Measurements from ENCODE around the gene RPS18.

Gene RPS18

DNA sequence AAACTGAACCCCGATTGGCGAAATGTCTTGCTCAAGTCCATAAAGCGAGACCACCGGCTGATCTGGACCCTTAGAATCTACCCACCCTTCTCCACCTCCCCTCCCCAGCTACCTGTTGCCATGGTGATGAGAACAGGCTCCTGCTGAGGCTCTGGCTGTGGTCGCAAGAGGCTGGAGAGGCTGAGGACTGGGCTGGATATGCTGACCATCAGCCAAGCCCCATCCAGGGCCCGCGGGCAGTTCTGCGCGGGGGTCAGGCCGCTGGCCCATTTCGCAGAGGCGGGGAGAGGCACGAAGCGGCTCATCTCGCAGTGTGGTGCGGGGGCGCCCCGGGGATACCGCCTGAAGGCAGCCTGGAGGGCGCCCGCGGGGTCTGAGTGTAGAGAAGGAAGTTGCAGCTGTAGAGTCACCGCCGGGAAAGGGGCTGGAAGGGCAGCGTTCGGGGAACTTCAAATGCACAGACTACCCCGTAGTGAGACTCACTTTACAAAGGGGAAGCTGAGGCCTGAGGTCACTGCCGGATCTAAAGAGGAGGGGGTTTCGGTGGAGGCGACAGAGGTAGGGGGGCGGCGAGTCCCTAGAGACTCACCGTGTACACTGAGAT is 41.3 kb downstream of the RPS18 start:
- peak; percentile 69 for DNase-seq

DNA sequence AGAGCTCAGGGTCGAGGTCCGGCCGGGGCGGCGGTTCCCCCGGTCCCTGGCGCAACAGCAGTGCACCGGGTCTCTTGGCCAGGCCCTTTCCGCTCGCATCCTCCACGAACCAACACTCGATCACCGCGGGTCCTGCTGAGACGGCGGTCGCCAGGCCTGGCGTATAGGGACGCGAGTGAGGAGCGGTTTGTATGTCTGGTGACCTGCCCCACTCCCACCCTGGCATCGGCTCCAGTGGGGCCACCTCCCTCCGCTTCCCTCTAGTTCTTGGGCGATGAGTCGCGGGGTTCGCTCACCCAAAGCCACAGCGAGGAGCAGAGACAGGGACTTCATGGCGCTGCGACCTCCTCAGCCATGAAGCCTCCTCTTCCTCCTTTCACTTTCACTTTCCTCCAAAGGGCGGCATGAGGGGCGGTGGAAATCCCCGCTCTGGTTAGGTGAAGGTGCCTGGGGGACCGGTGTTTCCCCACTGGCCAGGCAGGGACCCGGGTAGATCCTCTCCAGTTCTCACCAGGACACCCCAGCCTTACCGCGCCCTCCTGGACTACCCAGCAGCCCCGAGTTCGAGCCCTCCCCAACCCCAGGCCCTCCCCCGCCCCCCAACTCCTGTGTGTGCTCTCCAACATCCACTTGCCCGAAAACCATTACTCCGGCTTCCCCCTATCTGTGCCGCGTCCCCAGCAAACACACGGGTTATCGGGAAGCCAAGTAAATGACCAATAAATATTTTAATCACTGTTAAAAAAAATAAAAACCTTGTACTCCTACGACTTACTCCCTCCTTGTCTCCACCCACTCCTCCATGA is 42.0 kb downstream of the RPS18 start, which contains the start of gene TAPBP:
Gene TAPBP (minus strand): TSS at position 370 of the 806 bp plus-strand sequence. CDS start 37 bp downstream, at position 333.
- DNase-seq, result peak; percentile 88

DNA sequence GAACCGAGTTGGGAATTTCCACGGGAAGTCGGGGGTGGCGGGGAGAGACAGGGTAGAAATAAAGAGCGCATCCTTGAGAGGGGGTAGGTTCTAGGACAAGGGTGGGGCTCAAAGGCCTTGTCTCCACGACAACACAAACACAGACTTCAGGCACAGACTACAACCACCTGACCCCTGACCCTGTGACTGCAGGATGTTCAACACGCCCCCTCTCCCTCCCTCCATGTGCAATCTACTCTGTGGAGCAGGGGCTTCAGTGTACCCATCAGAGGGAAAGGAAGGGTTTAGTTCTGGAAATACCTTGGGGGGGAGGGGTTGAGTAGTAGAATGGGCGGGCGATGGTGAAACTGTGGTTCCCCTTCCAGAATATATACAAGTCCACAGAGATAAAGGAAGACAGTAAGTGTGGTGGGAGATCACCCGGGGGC is 42.7 kb downstream of the RPS18 start:
- peak; percentile 60 for DNase-seq

DNA sequence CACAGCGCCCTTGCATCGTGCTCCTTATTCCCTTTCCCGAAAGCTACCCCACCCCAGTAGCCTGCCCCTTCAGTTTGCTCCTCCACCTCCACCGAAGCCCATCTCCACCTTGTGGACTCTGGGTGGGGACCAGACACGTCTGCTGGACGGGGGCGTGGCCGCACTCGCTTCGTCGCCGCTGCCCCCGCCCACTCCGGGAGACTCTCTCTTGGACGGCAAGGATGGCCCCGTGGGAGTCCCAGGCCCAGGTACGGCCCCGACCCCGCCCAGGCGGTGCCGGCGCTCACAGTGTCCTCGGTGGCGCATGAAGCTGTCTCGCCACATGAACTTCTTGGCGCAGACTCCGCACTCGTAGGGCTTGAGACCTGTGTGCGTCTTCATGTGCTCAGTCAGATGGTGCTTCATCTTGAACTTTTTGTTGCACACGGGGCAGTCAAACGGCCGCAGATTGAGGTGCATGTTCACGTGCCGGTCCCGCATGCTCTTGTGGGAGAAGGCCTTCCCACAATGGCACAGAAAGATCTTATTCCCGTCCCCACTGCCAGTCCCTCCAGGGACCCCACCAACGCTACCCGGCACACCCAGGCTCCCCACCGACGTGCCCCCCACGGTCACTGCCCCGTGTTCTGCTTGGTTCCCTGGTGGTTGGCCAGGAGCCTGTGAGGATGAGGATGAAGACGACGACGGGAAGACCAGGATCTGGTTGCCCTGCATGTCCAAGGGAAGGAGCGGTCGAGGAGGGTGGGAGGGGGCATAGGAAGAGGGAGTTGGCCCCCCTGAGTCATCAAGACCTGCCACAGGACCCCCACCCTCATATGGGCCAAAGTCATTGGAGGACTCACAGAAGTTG is 43.3 kb downstream of the RPS18 start:
- DNase-seq, result peak; percentile 50

DNA sequence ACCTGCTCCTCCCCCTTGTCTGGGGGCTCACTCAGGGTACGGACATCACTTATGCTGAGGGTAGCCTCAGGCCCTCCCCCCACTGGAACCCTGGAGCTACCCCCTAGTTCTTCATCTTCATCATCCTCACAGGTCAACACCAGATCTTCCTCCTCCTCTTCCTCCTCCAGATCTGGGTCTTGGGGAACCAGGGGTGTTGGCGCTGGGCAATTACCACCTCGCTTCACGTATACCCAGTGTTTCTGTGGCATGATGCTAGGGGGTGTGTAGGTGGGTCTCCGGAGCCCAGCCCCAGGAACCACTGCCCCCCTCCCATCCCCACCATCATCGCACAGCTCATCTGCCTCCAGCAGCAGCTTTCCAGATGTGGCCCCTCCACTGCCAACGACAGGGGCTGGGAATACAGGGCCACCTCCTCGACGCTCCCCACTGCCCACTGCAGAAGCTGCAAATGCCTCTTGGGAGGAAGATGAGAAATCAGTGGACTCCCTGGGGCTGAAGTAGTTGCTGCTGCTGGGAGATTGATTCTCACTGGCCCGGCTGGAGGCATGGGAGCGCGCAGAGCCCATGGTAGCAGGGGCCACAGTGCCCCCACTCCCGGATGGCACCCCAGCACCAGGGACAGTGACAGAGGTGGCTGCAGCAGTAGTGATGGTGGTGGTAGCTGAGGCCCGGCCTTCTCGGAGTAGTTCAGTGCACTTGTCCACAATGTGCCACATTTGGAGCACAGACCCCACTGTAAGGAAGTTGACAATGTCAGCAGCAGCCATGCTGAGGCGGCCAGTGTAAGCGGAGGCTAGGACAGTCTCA is 44.1 kb downstream of the RPS18 start:
- no peak for DNase-seq

DNA sequence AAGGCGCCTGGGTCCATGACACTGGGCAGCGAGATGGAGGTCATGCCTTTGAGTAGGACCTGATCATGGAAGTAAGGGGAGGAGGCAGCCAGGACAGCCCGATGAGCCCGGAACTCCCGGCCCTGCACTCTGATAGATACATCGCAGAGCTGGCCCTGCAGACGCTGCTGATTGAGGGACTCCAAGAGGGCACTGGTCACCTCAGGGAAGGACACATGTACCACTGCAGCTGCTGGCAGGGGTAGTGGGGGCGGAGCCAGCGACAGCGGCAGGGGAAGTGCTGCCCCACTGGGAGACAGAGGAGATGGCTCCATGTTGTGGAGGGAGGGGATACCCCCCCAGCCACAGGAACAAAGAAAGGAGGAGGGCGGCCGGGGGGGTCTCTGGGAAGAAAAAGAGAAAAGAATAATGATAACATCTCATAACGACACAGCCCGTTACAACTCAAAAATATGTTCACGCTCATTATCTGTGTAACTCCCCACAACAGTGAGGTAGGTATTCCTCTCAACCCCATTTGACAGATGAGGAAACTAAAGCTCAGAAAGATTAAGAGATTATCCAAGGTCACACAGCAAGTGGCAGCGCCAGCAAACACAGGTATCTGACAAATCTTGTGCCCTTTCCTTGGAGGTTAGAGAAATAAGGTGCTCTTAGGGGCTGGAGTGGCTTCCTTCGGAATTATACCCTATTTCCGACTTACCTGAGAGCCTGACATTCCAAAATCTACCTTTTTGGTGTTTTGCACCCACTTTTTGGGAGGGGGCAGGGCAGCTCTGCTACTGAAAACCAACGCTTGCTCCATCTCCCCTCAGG is 44.9 kb downstream of the RPS18 start:
- no peak for DNase-seq

DNA sequence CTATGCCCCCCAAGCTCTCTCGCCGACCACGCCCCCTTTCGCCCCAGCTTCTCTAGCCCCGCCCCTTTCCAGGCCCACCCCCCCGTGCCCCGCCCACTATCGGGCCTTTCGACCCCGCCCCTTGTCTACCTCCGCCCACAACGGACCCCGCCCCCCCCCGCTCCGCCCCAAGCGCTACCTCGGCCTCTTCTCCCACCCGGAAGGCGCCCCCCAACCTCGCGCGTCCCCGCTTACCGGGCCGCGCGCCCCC is 45.5 kb downstream of the RPS18 start:
- no peak for DNase-seq

DNA sequence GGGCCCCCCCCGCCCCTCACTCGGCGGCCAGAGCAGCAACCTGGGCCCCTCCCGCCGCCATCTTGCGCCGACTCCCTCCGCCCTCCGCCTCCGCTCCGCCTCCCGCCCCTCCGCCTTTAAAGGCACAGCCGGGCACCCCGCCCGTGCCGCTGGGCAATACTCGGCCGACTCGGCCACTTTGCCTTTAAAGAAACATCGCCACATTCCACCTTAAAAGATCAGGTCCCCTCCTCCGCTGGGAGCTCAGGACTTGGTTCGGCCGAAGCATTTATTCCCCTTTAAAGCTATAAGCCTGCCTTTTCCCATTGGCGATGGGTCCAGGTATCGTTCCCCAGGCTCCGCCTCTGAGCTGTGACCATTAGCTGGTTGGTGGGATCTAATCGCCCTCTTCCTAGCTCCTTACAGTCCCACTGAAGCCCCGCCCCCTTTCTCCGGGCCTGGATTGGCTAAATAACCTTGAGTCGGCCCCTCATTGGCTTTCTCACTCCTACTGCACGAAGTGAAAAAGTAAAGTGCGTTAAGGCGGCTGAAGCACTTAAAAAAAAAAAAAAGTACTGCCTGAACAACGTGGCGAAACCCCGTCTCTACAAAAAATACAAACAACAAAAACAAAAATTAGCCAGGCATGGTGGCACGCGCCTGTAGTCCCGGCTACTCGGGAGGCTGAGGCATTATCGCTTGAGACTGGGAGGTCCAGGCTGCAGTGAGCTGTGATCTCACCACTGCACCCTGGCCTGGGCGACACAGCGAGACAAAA is 46.0 kb downstream of the RPS18 start, which contains the start of gene ZBTB22:
Gene ZBTB22 (minus strand): TSS at position 76 of the 757 bp plus-strand sequence. CDS start 828 bp downstream, outside the sequence.
- peak; percentile 97 for DNase-seq

DNA sequence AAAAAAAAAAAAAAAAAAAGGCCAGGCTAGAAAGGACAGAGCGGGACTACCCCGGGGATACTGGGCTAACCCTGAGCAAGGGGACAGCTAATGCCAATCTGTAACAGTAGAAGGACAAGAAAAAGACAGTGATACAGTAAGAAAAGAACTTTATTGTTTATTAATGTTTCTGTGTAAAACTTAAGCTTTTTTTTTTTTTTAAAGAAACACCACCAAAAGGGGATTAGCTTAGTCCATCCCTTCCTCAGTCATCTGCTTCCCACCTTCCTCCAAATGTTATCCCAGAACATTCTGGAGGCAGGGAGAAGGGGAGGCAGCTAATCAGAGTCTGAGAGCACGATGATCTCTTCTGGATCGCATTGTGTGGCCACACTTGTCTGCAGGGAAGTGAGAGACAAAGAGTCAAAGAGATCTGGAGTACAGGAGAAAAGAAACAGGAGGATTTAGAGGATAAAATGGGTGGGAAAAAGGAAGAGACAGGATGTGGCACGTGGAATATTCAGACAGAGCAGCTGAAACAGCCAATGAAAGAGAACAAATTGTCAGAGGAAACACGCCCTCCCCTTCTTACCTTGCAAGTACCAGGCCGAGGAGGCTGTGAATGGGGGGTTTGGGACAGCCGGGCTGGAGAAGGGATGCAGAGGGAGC is 46.7 kb downstream of the RPS18 start:
- no peak for DNase-seq

DNA sequence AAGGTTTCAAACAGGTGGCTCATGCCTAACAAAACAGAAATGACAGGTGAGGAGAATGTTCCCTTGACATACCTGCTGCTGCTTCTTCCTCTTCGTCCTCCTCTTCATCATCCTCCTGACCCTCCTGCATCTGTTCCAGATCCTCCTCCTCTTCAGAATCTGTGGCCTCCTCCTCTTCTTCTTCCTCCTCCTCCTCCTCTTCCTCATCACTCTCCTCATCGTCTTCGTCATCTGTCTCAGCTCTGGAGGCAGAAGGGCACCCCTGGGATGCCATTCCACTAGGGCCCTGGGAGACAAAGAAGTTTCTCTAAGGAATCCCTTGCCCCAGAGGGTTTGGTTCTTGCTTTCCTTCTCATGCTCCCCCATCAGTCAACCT is 48.1 kb downstream of the RPS18 start:
- DNase-seq, result no peak

DNA sequence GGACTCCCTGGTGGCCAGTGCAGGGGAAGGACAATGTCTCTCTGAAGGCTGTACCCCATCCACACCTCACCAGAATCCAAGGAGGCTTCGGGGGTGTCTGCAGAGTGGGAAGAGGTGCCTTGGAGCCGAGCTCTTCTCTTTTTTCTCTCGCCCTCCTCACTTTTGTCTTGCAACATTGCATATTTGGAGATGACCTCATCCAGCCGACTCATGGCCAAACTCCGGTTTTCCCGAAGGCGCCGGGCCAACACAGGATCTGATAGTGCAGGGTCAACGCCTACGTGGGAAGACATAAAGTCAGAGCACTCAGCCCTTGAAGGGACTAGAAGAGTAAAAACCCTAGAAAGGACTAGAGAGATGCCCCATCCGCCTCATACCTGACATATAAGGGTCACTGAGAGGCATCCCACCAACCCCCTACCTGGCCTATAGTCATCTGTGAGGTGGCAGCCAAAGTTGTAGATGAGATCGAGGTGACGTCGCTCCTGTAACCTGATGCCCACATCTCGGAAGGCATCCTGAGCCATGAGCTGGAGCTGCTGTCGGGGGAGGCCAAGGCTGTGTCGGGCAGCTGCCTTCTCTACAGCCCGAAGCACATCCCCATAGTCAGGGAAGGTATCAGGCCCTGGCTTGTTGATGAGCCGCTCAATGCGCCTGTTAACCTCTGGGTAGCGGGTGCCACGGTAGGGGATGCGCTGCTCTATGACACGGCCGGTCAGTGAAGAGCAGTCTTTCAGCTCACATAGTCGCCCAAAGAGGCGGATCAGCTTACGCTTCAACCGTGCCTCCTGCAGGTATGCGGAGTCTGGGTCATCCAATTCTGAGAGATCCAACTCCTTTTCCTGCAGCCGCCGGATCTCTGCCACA is 48.7 kb downstream of the RPS18 start:
- no peak for DNase-seq

DNA sequence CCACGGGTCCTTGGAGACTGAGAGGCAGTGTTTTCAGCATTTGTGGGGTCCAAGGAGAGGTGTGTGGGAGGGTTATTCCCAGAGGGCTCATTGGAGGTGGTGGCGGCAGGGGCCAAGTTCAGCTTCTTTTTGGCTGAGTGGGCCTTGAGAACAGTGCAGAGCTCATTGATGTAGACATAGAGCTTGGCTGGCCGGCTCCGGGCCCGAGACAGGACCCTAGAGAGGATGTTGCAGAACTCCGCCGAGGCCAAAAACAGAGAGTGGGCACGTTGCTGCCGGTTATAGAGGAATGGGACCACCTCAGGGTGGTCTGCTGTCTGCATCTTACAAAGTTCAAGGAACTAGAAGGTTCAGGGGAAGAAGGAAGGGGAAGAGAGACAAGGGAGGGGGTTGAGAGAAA is 49.4 kb downstream of the RPS18 start:
- no peak for DNase-seq

DNA sequence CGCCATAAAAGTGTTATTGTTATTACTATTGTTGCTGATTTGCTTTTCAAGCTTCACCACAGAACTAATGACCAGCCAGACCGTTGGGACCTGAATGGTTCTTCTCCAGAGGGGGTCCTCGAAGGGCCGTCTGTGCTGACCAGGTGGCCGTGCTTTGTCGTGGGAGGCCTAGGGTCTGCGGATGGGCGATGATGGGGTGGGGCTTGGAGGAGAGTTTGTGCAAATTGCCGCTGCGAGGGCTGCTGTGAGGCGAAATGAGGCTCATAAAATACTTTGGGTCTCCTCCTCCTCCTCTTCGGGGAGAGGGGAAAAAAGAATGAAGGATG is 51.7 kb downstream of the RPS18 start:
- no peak for DNase-seq

DNA sequence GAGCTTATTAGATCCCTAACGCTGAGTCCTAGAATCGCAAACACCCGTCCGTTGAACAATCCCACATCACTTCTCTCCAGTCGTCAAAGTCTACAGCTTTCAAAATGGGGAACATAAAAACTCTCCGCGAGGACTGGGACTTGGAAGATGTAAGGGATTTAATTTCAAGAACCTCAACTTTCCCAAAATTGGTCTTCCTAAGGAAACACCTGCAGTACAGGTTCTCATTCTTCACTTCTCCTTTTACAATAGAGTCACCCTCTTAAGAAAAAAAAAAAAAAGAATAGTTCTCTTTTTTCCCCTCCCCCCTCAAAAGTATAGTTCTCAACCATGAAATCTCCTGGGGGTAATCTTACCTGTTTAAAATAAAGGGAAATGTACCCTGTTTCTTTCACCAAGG is 52.2 kb downstream of the RPS18 start:
- DNase-seq, result no peak

All from right kidney (tissue), 1 donor.